PC-9 (cell line): ENCODE measurements around the gene PIH1D1.

Experiments used
- EZH2 ChIP-seq: fragments of 200-600 bp; sonication (generic); IDR thresholded peaks from 2 replicates; pipeline ENCODE4 v1.8.0; 2017; ENCODE audit warnings: antibody characterized with exemption, low read depth
- TF ChIP-seq, protein P1 (sequence below): fragments of 200-600 bp; sonication (generic); conservative IDR thresholded peaks from 2 replicates; pipeline ENCODE4 v1.6.1; 2017; ENCODE audit warnings: mixed run types, antibody characterized with exemption, mild to moderate bottlenecking, moderate library complexity

- TF ChIP-seq, protein P1, sequence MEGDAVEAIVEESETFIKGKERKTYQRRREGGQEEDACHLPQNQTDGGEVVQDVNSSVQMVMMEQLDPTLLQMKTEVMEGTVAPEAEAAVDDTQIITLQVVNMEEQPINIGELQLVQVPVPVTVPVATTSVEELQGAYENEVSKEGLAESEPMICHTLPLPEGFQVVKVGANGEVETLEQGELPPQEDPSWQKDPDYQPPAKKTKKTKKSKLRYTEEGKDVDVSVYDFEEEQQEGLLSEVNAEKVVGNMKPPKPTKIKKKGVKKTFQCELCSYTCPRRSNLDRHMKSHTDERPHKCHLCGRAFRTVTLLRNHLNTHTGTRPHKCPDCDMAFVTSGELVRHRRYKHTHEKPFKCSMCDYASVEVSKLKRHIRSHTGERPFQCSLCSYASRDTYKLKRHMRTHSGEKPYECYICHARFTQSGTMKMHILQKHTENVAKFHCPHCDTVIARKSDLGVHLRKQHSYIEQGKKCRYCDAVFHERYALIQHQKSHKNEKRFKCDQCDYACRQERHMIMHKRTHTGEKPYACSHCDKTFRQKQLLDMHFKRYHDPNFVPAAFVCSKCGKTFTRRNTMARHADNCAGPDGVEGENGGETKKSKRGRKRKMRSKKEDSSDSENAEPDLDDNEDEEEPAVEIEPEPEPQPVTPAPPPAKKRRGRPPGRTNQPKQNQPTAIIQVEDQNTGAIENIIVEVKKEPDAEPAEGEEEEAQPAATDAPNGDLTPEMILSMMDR: peak; percentile 51; the same call in 1 of the 2 replicates
- no peak for TF ChIP-seq EZH2
Measured at GRCh38 chr19:49475995-49476880, 24.6 kb upstream of the PIH1D1 start.
